ENCODE data around the gene CAMTA1.

Gene CAMTA1

GRCh38 chr1:7117399-7118281 is 332.4 kb downstream of the CAMTA1 start:
- ATAC-seq: peak; percentile 94
- TF ChIP-seq ZC3H10 (CRISPR knock-in tag; IDR thresholded peaks at IDR 0.05) (no peak), PATZ1 (CRISPR knock-in tag; IDR thresholded peaks at IDR 0.05; ENCODE audit: borderline replicate concordance) (no peak), OSR1 (CRISPR knock-in tag; IDR thresholded peaks at IDR 0.05) (no peak), ISL1 (CRISPR knock-in tag; IDR thresholded peaks at IDR 0.05) (no peak), TCF4 (CRISPR knock-in tag; IDR thresholded peaks at IDR 0.05; ENCODE audit: borderline replicate concordance) (no peak), BACH2 (CRISPR knock-in tag; IDR thresholded peaks at IDR 0.05; ENCODE audit: borderline replicate concordance) (no peak), ZFP3 (CRISPR knock-in tag; IDR thresholded peaks at IDR 0.05) (no peak), ZNF565 (CRISPR knock-in tag; conservative IDR thresholded peaks at IDR 0.05; ENCODE audit: low read depth) (no peak), ZNF70 (CRISPR knock-in tag; IDR thresholded peaks at IDR 0.05) (no peak), ESRRG (CRISPR knock-in tag; IDR thresholded peaks at IDR 0.05) (no peak)
- TF ChIP-seq, protein P1, sequence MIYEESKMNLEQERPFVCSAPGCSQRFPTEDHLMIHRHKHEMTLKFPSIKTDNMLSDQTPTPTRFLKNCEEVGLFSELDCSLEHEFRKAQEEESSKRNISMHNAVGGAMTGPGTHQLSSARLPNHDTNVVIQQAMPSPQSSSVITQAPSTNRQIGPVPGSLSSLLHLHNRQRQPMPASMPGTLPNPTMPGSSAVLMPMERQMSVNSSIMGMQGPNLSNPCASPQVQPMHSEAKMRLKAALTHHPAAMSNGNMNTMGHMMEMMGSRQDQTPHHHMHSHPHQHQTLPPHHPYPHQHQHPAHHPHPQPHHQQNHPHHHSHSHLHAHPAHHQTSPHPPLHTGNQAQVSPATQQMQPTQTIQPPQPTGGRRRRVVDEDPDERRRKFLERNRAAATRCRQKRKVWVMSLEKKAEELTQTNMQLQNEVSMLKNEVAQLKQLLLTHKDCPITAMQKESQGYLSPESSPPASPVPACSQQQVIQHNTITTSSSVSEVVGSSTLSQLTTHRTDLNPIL (CRISPR knock-in tag; IDR thresholded peaks at IDR 0.05; ENCODE audit: low read depth): no peak

GRCh38 chr1:7119156-7119555 is 333.9 kb downstream of the CAMTA1 start:
- ATAC-seq: no peak
- TF ChIP-seq GLIS3 (CRISPR knock-in tag; IDR thresholded peaks at IDR 0.05) (no peak), ARNTL (CRISPR knock-in tag; IDR thresholded peaks at IDR 0.05; ENCODE audit: borderline replicate concordance, low read depth) (no peak), ESRRG (CRISPR knock-in tag; IDR thresholded peaks at IDR 0.05) (no peak), ZNF70 (CRISPR knock-in tag; IDR thresholded peaks at IDR 0.05) (no peak), TCF4 (CRISPR knock-in tag; IDR thresholded peaks at IDR 0.05; ENCODE audit: borderline replicate concordance) (no peak), PATZ1 (CRISPR knock-in tag; IDR thresholded peaks at IDR 0.05; ENCODE audit: borderline replicate concordance) (no peak), OSR1 (CRISPR knock-in tag; IDR thresholded peaks at IDR 0.05) (no peak), SNAI2 (CRISPR knock-in tag; IDR thresholded peaks at IDR 0.05) (no peak), TSHZ2 (CRISPR knock-in tag; IDR thresholded peaks at IDR 0.05) (no peak), ISL1 (CRISPR knock-in tag; IDR thresholded peaks at IDR 0.05) (no peak), ZFP3 (CRISPR knock-in tag; IDR thresholded peaks at IDR 0.05) (no peak), BACH2 (CRISPR knock-in tag; IDR thresholded peaks at IDR 0.05; ENCODE audit: borderline replicate concordance) (no peak), ZC3H10 (CRISPR knock-in tag; IDR thresholded peaks at IDR 0.05) (no peak)
- TF ChIP-seq, protein P2, sequence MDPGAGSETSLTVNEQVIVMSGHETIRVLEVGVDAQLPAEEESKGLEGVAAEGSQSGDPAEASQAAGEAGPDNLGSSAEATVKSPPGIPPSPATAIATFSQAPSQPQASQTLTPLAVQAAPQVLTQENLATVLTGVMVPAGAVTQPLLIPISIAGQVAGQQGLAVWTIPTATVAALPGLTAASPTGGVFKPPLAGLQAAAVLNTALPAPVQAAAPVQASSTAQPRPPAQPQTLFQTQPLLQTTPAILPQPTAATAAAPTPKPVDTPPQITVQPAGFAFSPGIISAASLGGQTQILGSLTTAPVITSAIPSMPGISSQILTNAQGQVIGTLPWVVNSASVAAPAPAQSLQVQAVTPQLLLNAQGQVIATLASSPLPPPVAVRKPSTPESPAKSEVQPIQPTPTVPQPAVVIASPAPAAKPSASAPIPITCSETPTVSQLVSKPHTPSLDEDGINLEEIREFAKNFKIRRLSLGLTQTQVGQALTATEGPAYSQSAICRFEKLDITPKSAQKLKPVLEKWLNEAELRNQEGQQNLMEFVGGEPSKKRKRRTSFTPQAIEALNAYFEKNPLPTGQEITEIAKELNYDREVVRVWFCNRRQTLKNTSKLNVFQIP (CRISPR knock-in tag; IDR thresholded peaks at IDR 0.05; ENCODE audit: borderline replicate concordance, low read depth): no peak
- TF ChIP-seq, protein P1 (CRISPR knock-in tag; IDR thresholded peaks at IDR 0.05; ENCODE audit: low read depth): no peak
- TF ChIP-seq, protein P3, sequence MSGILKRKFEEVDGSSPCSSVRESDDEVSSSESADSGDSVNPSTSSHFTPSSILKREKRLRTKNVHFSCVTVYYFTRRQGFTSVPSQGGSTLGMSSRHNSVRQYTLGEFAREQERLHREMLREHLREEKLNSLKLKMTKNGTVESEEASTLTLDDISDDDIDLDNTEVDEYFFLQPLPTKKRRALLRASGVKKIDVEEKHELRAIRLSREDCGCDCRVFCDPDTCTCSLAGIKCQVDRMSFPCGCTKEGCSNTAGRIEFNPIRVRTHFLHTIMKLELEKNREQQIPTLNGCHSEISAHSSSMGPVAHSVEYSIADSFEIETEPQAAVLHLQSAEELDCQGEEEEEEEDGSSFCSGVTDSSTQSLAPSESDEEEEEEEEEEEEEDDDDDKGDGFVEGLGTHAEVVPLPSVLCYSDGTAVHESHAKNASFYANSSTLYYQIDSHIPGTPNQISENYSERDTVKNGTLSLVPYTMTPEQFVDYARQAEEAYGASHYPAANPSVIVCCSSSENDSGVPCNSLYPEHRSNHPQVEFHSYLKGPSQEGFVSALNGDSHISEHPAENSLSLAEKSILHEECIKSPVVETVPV (CRISPR knock-in tag; IDR thresholded peaks at IDR 0.05): no peak
